Inflammatory macrophage treated with lipopolysaccharide for 1 hour (primary cell): ENCODE data around the gene CSPG5.

ENCODE experiments used
- DNase-seq, 2 donors: peaks; one replicate each; pipeline ENCODE4 v3.0.0-alpha.2; 2020 to 2022

CSPG5 gene

GRCh38 chr3:47583320-47584075 lies 4.8 kb upstream of the CSPG5 start:
- DNase-seq: no peak

- DNase-seq: no peak
Measured at GRCh38 chr3:47581835-47582234, 3.2 kb upstream of the CSPG5 start.

GRCh38 chr3:47581422-47581821 lies 2.8 kb upstream of the CSPG5 start:
- DNase-seq: no peak

GRCh38 chr3:47580481-47580880 lies 1.8 kb upstream of the CSPG5 start:
- peak; percentile 28 to 80 for DNase-seq

- DNase-seq: no peak
Measured at GRCh38 chr3:47579875-47580274, 1.2 kb upstream of the CSPG5 start.

GRCh38 chr3:47578119-47578632 lies 489 bp downstream of the CSPG5 start:
- DNase-seq: no peak

- no peak for DNase-seq
Measured at GRCh38 chr3:47577583-47578118, 1.0 kb downstream of the CSPG5 start.

GRCh38 chr3:47573190-47574172 lies 5.2 kb downstream of the CSPG5 start:
- DNase-seq: no peak

- DNase-seq: no peak
Measured at GRCh38 chr3:47571391-47572175, 7.1 kb downstream of the CSPG5 start.

- DNase-seq: no peak
Measured at GRCh38 chr3:47568901-47569300, 9.8 kb downstream of the CSPG5 start.

GRCh38 chr3:47567149-47567548 lies 11.5 kb downstream of the CSPG5 start:
- no peak for DNase-seq

GRCh38 chr3:47566667-47567066 lies 12.0 kb downstream of the CSPG5 start:
- no peak for DNase-seq

- no peak for DNase-seq
Measured at GRCh38 chr3:47565734-47566550, 12.7 kb downstream of the CSPG5 start.

- no peak for DNase-seq
Measured at GRCh38 chr3:47556351-47556750, 22.3 kb downstream of the CSPG5 start.

GRCh38 chr3:47554335-47554734 lies 24.3 kb downstream of the CSPG5 start:
- no peak for DNase-seq

- DNase-seq: no peak
Measured at GRCh38 chr3:47553407-47553806, 25.3 kb downstream of the CSPG5 start.

- DNase-seq: peak in 1 of 2 donors; percentile 17
Measured at GRCh38 chr3:47542471-47543173, 36.0 kb downstream of the CSPG5 start.

- no peak for DNase-seq
Measured at GRCh38 chr3:47541583-47542108, 37.0 kb downstream of the CSPG5 start.

- DNase-seq: no peak
Measured at GRCh38 chr3:47540281-47540680, 38.4 kb downstream of the CSPG5 start.

GRCh38 chr3:47536967-47537366 lies 41.7 kb downstream of the CSPG5 start:
- DNase-seq: no peak
